Thyroid gland (tissue), 4 donors: ENCODE data around the gene ARMC2. TPM values are rescaled to one million over a fixed set of nuclear protein-coding genes. Genes with fewer than 3 reads are reported as not detected.
"Not testable (repeated sequence)": the region's sequence is repeated elsewhere in the genome, so short reads cannot be mapped to it uniquely, and the experiment has no call there.

Source experiments
- DNase-seq, 2 donors: peaks; one replicate each; pipeline ENCODE4 v3.0.0-alpha.2; 2019
- H3K27ac ChIP-seq, 3 donors: fragments of 200-600 bp; sonication (generic); 1 replicate in 2 of 3; 2 replicates in 1 of 3; pipeline ENCODE4 v1.5.1; 2016 to 2019; ENCODE audit warnings: mild to moderate bottlenecking in 1 of 3, moderate library complexity in 1 of 3
- H3K27me3 ChIP-seq: fragments of 200-600 bp; sonication (generic); one replicate; pipeline ENCODE4 v1.5.1; 2019
- H3K36me3 ChIP-seq, 2 donors: fragments of 200-600 bp; sonication (generic); one replicate each; pipeline ENCODE4 v1.5.1; 2016 to 2019
- H3K4me1 ChIP-seq, 2 donors: fragments of 200-600 bp; sonication (generic); one replicate each; pipeline ENCODE4 v1.5.1; 2017 to 2019
- H3K4me3 ChIP-seq, 3 donors: fragments of 200-600 bp; sonication (generic); replicated peaks in 1 of 3; 1 replicate in 2 of 3; 2 replicates in 1 of 3; pipeline ENCODE4 v1.5.1; 2016; ENCODE audit warnings: mild to moderate bottlenecking in 1 of 3
- H3K9me3 ChIP-seq: fragments of 200-600 bp; sonication (generic); one replicate; pipeline ENCODE4 v1.5.1; 2017
- POLR2A ChIP-seq, 2 donors: fragments of 450-650 bp; IDR thresholded peaks; one replicate each; pipeline ENCODE4 v1.6.1; 2017; ENCODE audit warnings: antibody characterized with exemption in 2 of 2, mild to moderate bottlenecking in 2 of 2, moderate library complexity in 1 of 2
- WGBS, 2 donors: methylation state at CpG; one replicate each; pipeline ENCODE4 v1.1.5; 2017; 5-methylcytosine and 5-hydroxymethylcytosine counted together
- intact Hi-C: fragments of 100-400 bp; cut with DNase I; formaldehyde crosslinking; loops from one replicate; pipeline ENCODE4 v1.15.1; 2023
- total RNA-seq, 4 donors: library from RNA; depleted of rRNA; stranded (reverse); fragments of >200 nt; gene quantifications; one replicate each; pipeline ENCODE4 v1.2.3, GENCODE V29; 2016
- TF ChIP-seq, protein P1 (sequence below), 6 experiments: fragments of 200-600 bp in 3 of 6; fragments of 450-650 bp in 3 of 6; sonication (generic) in 3 of 6; IDR thresholded peaks; one replicate each; pipeline ENCODE4 v1.5.1; 2016 to 2019; ENCODE audit warnings: antibody characterized with exemption in 6 of 6, mild to moderate bottlenecking in 2 of 6, inconsistent platforms in 1 of 6, moderate library complexity in 1 of 6

ARMC2 gene
- total RNA-seq, 4 donors from 2014 or later = 5.2 to 9.3 (median 6.9) TPM

DNA sequence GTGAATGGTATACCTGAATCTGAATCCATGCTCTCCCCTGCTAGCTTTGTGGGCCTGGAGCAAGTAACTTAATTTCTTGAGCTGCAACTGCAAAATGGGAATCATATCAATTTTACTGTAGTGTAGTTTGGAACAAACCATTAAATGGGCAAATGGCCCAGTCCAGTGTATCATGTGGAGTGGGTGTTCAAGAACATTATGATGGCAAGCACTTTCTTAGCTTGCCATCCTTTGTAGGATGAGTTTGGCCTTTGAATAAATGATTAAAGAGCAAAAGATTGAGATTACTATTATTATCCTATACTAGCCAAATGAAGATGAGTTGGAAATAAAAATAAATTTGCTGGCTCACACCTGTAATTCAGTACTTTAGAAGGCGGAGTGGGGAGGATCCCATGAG is 126.0 kb downstream of the ARMC2 start:
- no peak for TF ChIP-seq POLR2A (IDR thresholded peaks at IDR 0.05)
- TF ChIP-seq, protein P1, sequence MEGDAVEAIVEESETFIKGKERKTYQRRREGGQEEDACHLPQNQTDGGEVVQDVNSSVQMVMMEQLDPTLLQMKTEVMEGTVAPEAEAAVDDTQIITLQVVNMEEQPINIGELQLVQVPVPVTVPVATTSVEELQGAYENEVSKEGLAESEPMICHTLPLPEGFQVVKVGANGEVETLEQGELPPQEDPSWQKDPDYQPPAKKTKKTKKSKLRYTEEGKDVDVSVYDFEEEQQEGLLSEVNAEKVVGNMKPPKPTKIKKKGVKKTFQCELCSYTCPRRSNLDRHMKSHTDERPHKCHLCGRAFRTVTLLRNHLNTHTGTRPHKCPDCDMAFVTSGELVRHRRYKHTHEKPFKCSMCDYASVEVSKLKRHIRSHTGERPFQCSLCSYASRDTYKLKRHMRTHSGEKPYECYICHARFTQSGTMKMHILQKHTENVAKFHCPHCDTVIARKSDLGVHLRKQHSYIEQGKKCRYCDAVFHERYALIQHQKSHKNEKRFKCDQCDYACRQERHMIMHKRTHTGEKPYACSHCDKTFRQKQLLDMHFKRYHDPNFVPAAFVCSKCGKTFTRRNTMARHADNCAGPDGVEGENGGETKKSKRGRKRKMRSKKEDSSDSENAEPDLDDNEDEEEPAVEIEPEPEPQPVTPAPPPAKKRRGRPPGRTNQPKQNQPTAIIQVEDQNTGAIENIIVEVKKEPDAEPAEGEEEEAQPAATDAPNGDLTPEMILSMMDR (IDR thresholded peaks at IDR 0.05) = no peak
- intact Hi-C loops = no loop called here
- 97% methylated on average over 1 of the region's 1 CpG for WGBS, 2 donors

DNA sequence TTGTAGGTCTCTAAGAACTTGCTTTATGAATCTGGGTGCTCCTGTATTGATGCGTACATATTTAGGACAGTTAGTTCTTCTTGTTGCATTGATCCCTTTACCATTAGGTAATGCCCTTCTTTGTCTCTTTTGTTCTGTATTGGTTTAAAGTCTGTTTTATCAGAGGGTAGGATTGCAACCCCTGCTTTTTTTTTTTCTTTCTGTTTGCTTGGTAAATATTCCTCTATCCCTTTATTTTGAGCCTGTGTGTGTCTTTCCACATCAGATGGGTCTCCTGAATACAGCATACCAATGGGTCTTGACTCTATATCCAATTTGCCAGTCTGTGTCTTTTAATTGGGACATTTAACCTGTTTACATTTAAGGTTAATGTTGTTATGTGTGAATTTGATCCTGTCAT is 130.4 kb downstream of the ARMC2 start:
- H3K27me3 ChIP-seq, H3K36me3 ChIP-seq, H3K9me3 ChIP-seq, H3K4me3 ChIP-seq, DNase-seq, H3K27ac ChIP-seq, intact Hi-C loops, H3K4me1 ChIP-seq: not testable (repeated sequence)
- WGBS, 2 donors = 93 to 100% methylated on average over 1 of the region's 1 CpG

More for the DNA sequence above, 126.0 kb downstream of the ARMC2 start:
- no peak overlapping the region for H3K27ac ChIP-seq
- no peaks in the 10 kb centered on the region for H3K36me3 ChIP-seq
- H3K9me3 ChIP-seq = no peaks in the 10 kb centered on the region
- DNase-seq = no peak
- H3K27me3 ChIP-seq = no peaks in the 10 kb centered on the region
- H3K4me1 ChIP-seq = no peaks in the 10 kb centered on the region
- H3K4me3 ChIP-seq = no peak overlapping the region

GRCh38 chr6:108982154-108983113 is 134.2 kb downstream of the ARMC2 start:
- H3K36me3 ChIP-seq = peaks cover 10% of the 10 kb centered on the region in 2 donors
- H3K9me3 ChIP-seq = no peaks in the 10 kb centered on the region
- no peak for DNase-seq
- H3K4me1 ChIP-seq = no peaks in the 10 kb centered on the region
- no peak overlapping the region for H3K27ac ChIP-seq
- no peak for TF ChIP-seq POLR2A (IDR thresholded peaks at IDR 0.05)
- TF ChIP-seq, protein P1 (IDR thresholded peaks at IDR 0.05) = no peak
- H3K27me3 ChIP-seq = no peaks in the 10 kb centered on the region
- 94 to 96% methylated on average over 10 of the region's 10 CpGs for WGBS, 2 donors
- no peak overlapping the region for H3K4me3 ChIP-seq
- intact Hi-C loops = no loop called here

GRCh38 chr6:108983151-108983550 is 134.9 kb downstream of the ARMC2 start:
- peaks cover 2 to 4% of the 10 kb centered on the region in 2 donors for H3K4me1 ChIP-seq
- DNase-seq = no peak
- H3K4me3 ChIP-seq = no peak overlapping the region
- intact Hi-C loops = no loop called here
- 88 to 94% methylated on average over 1 of the region's 1 CpG for WGBS, 2 donors
- H3K36me3 ChIP-seq = peaks cover 14 to 18% of the 10 kb centered on the region in 2 donors
- no peak overlapping the region for H3K27ac ChIP-seq
- H3K9me3 ChIP-seq = no peaks in the 10 kb centered on the region
- TF ChIP-seq POLR2A (IDR thresholded peaks at IDR 0.05) = no peak
- H3K27me3 ChIP-seq = no peaks in the 10 kb centered on the region

DNA sequence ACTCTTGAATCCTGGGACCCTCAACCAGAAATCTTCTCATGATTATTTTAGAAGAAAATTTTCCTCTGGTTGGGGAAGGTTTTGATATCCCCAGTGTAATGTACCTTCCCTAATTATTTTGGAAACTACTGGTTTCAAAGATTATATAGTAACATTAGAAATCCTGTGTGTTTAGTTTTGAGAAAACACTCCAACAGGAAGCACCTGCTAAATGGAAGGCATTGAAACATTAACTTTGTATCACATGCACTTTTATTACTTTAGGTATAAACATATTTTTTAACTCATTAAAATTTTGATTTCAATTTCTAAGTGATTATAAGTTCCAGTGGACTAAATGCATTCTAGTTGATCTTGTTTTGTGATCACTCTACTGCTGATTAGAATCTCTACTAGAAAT is 137.1 kb downstream of the ARMC2 start:
- Histone ChIP-seq H3K27ac (no peak overlapping the region), H3K36me3 (peaks cover 22 to 25% of the 10 kb centered on the region in 2 donors), H3K9me3 (no peaks in the 10 kb centered on the region), H3K27me3 (no peaks in the 10 kb centered on the region), H3K4me1 (peaks cover 4 to 20% of the 10 kb centered on the region in 2 donors), H3K4me3 (no peak overlapping the region)
- no peak for TF ChIP-seq POLR2A (IDR thresholded peaks at IDR 0.05)
- TF ChIP-seq, protein P1 (IDR thresholded peaks at IDR 0.05) = no peak
- intact Hi-C loops = no loop called here
- no peak for DNase-seq

DNA sequence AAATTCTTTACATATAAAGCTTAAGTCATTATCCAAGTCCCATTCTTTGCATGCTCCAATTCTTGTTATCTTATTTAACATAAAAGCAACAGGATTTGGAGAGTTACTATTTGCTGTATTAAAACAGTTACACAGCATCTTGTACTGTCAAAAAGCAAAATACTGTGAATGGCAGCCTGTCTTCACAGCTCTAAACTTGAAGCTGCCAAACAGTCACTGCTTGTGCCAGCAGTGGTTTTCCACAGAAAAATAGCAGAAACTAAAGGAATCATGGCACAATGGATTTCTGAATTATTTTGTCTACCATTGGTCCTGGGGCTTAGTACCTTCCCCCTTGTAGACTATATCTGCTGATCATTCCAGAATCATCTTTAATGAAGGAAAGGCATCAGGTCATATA is 138.9 kb downstream of the ARMC2 start:
- intact Hi-C loops = no loop called here
- TF ChIP-seq POLR2A (IDR thresholded peaks at IDR 0.05) = no peak
- TF ChIP-seq, protein P1 (IDR thresholded peaks at IDR 0.05) = no peak
- DNase-seq = no peak
- Histone ChIP-seq H3K36me3 (peaks cover 31 to 36% of the 10 kb centered on the region in 2 donors), H3K27me3 (no peaks in the 10 kb centered on the region), H3K4me3 (no peak overlapping the region), H3K27ac (no peak overlapping the region), H3K4me1 (peaks cover 8 to 21% of the 10 kb centered on the region in 2 donors), H3K9me3 (no peaks in the 10 kb centered on the region)
